NCI-H146 treated with DMSO at 0.1 percent for 48 hours (cell line): ENCODE results near the gene SLC51B.
"Not testable (repeated sequence)": the region's sequence is repeated elsewhere in the genome, so short reads cannot be mapped to it uniquely, and the experiment has no call there.

Experiments
- DNase-seq: peaks from one replicate; lab custom pipeline; 2025; ENCODE audit not compliant: unreplicated experiment; lab: John Stamatoyannopoulos, UW

Gene SLC51B

GRCh38 chr15:65062726-65063125, 17.5 kb downstream of the SLC51B start:
- no peak for DNase-seq

GRCh38 chr15:65066001-65066634, 20.9 kb downstream of the SLC51B start:
- no peak for DNase-seq

- DNase-seq, result no peak
Observed at GRCh38 chr15:65066635-65067316, 21.6 kb downstream of the SLC51B start.

- DNase-seq, result no peak
Observed at GRCh38 chr15:65067317-65067644, 22.1 kb downstream of the SLC51B start.

- no peak for DNase-seq
Observed at GRCh38 chr15:65067645-65068402, 22.6 kb downstream of the SLC51B start, which contains the start of gene RASL12. RASL12 (minus strand) TSS chr15:65067991; CDS start chr15:65067835, 156 bp downstream.

- no peak for DNase-seq
Observed at GRCh38 chr15:65068403-65068788, 23.2 kb downstream of the SLC51B start.

GRCh38 chr15:65069179-65069578, 24.0 kb downstream of the SLC51B start:
- no peak for DNase-seq

- no peak for DNase-seq
Observed at GRCh38 chr15:65069779-65070546, 24.8 kb downstream of the SLC51B start.

GRCh38 chr15:65071381-65071811, 26.2 kb downstream of the SLC51B start:
- DNase-seq, result no peak

GRCh38 chr15:65072027-65072426, 26.8 kb downstream of the SLC51B start:
- DNase-seq, result no peak

- no peak for DNase-seq
Observed at GRCh38 chr15:65072617-65073016, 27.4 kb downstream of the SLC51B start.

- DNase-seq, result not testable (repeated sequence)
Observed at GRCh38 chr15:65074946-65075345, 29.8 kb downstream of the SLC51B start.

GRCh38 chr15:65075607-65076395, 30.6 kb downstream of the SLC51B start:
- DNase-seq, result not testable (repeated sequence)

GRCh38 chr15:65076486-65077290, 31.5 kb downstream of the SLC51B start, which contains the start of gene KBTBD13:
KBTBD13 (plus strand) TSS chr15:65076746; CDS start chr15:65076816, 70 bp downstream.
- no peak for DNase-seq

- DNase-seq, result no peak
Observed at GRCh38 chr15:65077291-65077980, 32.2 kb downstream of the SLC51B start.

GRCh38 chr15:65077981-65078352, 32.8 kb downstream of the SLC51B start:
- DNase-seq, result no peak

- no peak for DNase-seq
Observed at GRCh38 chr15:65079580-65079979, 34.4 kb downstream of the SLC51B start.

- no peak for DNase-seq
Observed at GRCh38 chr15:65081270-65081669, 36.1 kb downstream of the SLC51B start.

- no peak for DNase-seq
Observed at GRCh38 chr15:65081758-65082157, 36.6 kb downstream of the SLC51B start.
